T-cell (primary cell): Measurements from ENCODE around the gene GPD2. TPM values are rescaled to one million over a fixed set of nuclear protein-coding genes. Genes with fewer than 3 reads are reported as not detected.
A peak's percentile ranks its signal among the peaks of the same experiment; 100 is the strongest.

Experiments
- ATAC-seq, 4 experiments: fragments of 200-7000 bp in 3 of 4; fragments of 150-1000 bp in 1 of 4; cut with Tn5 transposase; replicated peaks in 1 of 4; 1 replicate in 3 of 4; 2 replicates in 1 of 4; pipeline ENCODE4 v1.10.0; 2021; ENCODE audit warnings: moderate library complexity in 3 of 4, mild to moderate bottlenecking in 2 of 4, moderate number of reproducible peaks in 1 of 4
- CTCF ChIA-PET, 2 donors: fragments of 300-600 bp; sonication (Branson Sonifier 250); formaldehyde crosslinking; loops; one replicate each; lab custom pipeline; 2022; ENCODE audit warnings: antibody characterized with exemption in 2 of 2; lab: Charles Lee
- POLR2A ChIA-PET, 2 donors: fragments of 300-600 bp; sonication (Branson Sonifier 250); formaldehyde crosslinking; loops; one replicate each; lab custom pipeline; 2022; ENCODE audit warnings: antibody characterized with exemption in 2 of 2; lab: Charles Lee
- DNase-seq, 35 experiments: peaks; one replicate each; pipeline versions ENCODE4 v3.0.0 to v3.0.0-alpha.2; 2013 to 2023
- H3K27ac ChIP-seq: one replicate; pipeline ENCODE4 v1.5.1; 2013; ENCODE audit warnings: low read length
- H3K27me3 ChIP-seq, 2 experiments: replicated peaks in 1 of 2; 1 replicate in 1 of 2; 2 replicates in 1 of 2; pipeline versions ENCODE4 v1.6.1 to v1.7.0; 2013; ENCODE audit warnings: low read length in 1 of 2, mixed read lengths in 1 of 2; ENCODE audit not compliant: control insufficient read depth in 2 of 2, insufficient read depth in 2 of 2; ENCODE audit errors: extremely low read depth in 1 of 2
- H3K36me3 ChIP-seq, 2 donors: 1 replicate in 1 of 2; 2 replicates in 1 of 2; pipeline versions ENCODE4 v1.6.1 to v1.7.0; 2013; ENCODE audit warnings: low read length in 1 of 2; ENCODE audit not compliant: control insufficient read depth in 2 of 2, insufficient read depth in 1 of 2; ENCODE audit errors: extremely low read depth in 1 of 2
- H3K4me1 ChIP-seq, 2 experiments: 1 replicate in 1 of 2; 2 replicates in 1 of 2; pipeline versions ENCODE4 v1.6.1 to v1.7.0; 2013; ENCODE audit warnings: low read length in 2 of 2, mixed read lengths in 1 of 2; ENCODE audit not compliant: insufficient read depth in 2 of 2, control insufficient read depth in 1 of 2; ENCODE audit errors: extremely low read depth in 1 of 2
- H3K4me3 ChIP-seq, 2 donors: 1 replicate in 1 of 2; 2 replicates in 1 of 2; pipeline versions ENCODE4 v1.5.1 to v1.7.0; 2013; ENCODE audit warnings: mild to moderate bottlenecking in 2 of 2, low read length in 1 of 2, moderate library complexity in 1 of 2; ENCODE audit not compliant: control insufficient read depth in 1 of 2; ENCODE audit errors: extremely low read depth in 1 of 2
- H3K9me3 ChIP-seq: 2 replicates; pipeline ENCODE4 v1.7.0; 2013
- H3K27ac Mint-ChIP-seq, 2 donors: one replicate each; pipeline ENCODE4 v1.8.0; 2020 to 2021; ENCODE audit warnings: mild to moderate bottlenecking in 2 of 2, mixed read lengths in 2 of 2
- H3K27me3 Mint-ChIP-seq, 2 donors: one replicate each; pipeline ENCODE4 v1.8.0; 2021 to 2022; ENCODE audit warnings: mixed read lengths in 2 of 2
- H3K36me3 Mint-ChIP-seq: one replicate; pipeline ENCODE4 v1.8.0; 2021; ENCODE audit warnings: mixed read lengths
- H3K4me1 Mint-ChIP-seq, 3 donors: one replicate each; pipeline ENCODE4 v1.8.0; 2020 to 2022; ENCODE audit warnings: mixed read lengths in 3 of 3, mild to moderate bottlenecking in 1 of 3
- H3K4me3 Mint-ChIP-seq, 3 donors: one replicate each; pipeline ENCODE4 v1.8.0; 2020 to 2022; ENCODE audit warnings: mild to moderate bottlenecking in 3 of 3, mixed read lengths in 3 of 3, moderate library complexity in 3 of 3
- H3K9me3 Mint-ChIP-seq, 3 donors: one replicate each; pipeline ENCODE4 v1.8.0; 2020 to 2022; ENCODE audit warnings: mixed read lengths in 3 of 3
- WGBS: methylation state at CpG from one replicate; pipeline ENCODE4 v1.1.5; 2013; ENCODE audit warnings: missing lambda C conversion rate; ENCODE audit not compliant: insufficient coverage; 5-methylcytosine and 5-hydroxymethylcytosine counted together
- total RNA-seq, 35 experiments: library from RNA in 6 of 35; stranded (reverse) in 6 of 35; fragments of 120-200 nt in 1 of 35; gene quantifications; one replicate each; pipeline versions ENCODE4 v1.2.1 to v1.2.4 and lab custom pipeline; 2013 to 2026

GPD2 gene
- total RNA-seq, 5 donors from 2014 or later (not counting 1 experiment from before 2014, with no cell fraction given) = 9.2 to 12.8 (median 10.5) TPM

DNA sequence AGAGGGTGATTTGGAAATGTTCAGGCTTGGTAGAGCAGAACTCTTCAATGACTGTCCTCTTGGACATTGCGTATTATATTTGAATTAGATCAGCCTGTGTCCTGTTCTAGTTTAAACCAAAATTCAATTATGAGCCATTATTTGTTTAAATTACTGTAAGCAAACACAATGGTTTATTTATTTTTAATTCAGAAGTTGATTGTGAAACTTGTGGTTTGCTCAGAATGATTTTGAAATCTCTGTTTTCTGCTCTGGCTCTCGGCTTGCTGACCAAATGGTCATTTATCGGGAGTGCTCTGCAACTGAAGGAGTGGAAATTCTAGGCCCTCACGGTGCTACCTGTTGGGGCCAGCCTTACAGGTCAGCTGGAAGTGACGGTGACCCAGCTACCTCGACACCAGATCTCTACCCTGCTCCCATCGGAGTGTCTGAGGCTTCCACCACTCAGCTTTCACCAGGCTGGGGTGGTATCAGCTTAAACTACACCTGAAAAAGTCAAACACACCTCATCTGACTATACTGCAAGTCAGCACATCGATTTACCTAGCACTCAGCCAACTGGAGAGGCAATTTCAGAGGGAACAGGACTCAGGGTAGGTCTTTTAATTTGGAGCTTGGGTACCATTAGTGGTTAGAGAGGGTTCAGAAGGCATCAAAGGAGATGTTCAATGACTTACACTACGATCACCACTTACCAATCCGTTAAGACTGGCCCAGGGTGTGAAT is 36.8 kb upstream of the GPD2 start:
- peaks cover 24 to 38% (median 28%) of the 10 kb centered on the region in 3 donors for H3K4me1 Mint-ChIP-seq
- no peaks in the 10 kb centered on the region for H3K9me3 Mint-ChIP-seq
- peak overlapping the region; percentile 94 for H3K27ac Mint-ChIP-seq
- CTCF ChIA-PET = interaction anchor here (1.3 to 2.4 kb wide), 4 partner anchors 30 to 64 kb away, joined by 3 to 44 read pairs (median 10); no protein-coding TSS in a partner anchor
- no peaks in the 10 kb centered on the region for H3K27me3 ChIP-seq
- peak overlapping the region; percentile 88 to 92 (median 89) for H3K4me3 Mint-ChIP-seq
- peaks cover 0 to 4% of the 10 kb centered on the region in 2 donors for H3K27me3 Mint-ChIP-seq
- no peaks in the 10 kb centered on the region for H3K36me3 ChIP-seq
- H3K9me3 ChIP-seq = no peaks in the 10 kb centered on the region
- peaks cover 8 to 11% of the 10 kb centered on the region in 2 experiments for H3K4me1 ChIP-seq
- H3K36me3 Mint-ChIP-seq = no peaks in the 10 kb centered on the region
- 63% methylated on average over 5 of the region's 10 CpGs for WGBS
- DNase-seq = no peak
- no peak for ATAC-seq
- peak overlapping the region; percentile 98 for H3K27ac ChIP-seq
- POLR2A ChIA-PET = interaction anchor here (0.6 to 2.4 kb wide), 8 partner anchors 30 to 83 kb away, joined by 3 to 16 read pairs (median 6); no protein-coding TSS in a partner anchor
- H3K4me3 ChIP-seq = peak overlapping the region; percentile 93 to 94

- peak overlapping the region; percentile 93 to 94 for H3K4me3 ChIP-seq
- H3K4me3 Mint-ChIP-seq = peak overlapping the region; percentile 88 to 92 (median 89)
- H3K27ac Mint-ChIP-seq = peak overlapping the region; percentile 94
- no peaks in the 10 kb centered on the region for H3K27me3 ChIP-seq
- ATAC-seq (peak; percentile 41 to 63 (median 48)), DNase-seq (peak in 9 of 35 experiments; percentile 2 to 51 (median 9))
- no peaks in the 10 kb centered on the region for H3K36me3 Mint-ChIP-seq
- no peaks in the 10 kb centered on the region for H3K36me3 ChIP-seq
- WGBS = under 1% methylated on average over 27 of the region's 36 CpGs
- peak overlapping the region; percentile 98 for H3K27ac ChIP-seq
- no peaks in the 10 kb centered on the region for H3K9me3 Mint-ChIP-seq
- H3K9me3 ChIP-seq = no peaks in the 10 kb centered on the region
- peaks cover 8 to 11% of the 10 kb centered on the region in 2 experiments for H3K4me1 ChIP-seq
- H3K4me1 Mint-ChIP-seq = peaks cover 24 to 38% (median 28%) of the 10 kb centered on the region in 3 donors
- ChIA-PET POLR2A (interaction anchor here (0.6 to 2.4 kb wide), 11 partner anchors 29 to 84 kb away, joined by 3 to 16 read pairs (median 8); partner anchors contain the start of gene GPD2 (in 1 of the 2)), CTCF (interaction anchor here (0.8 to 2.4 kb wide), 7 partner anchors 29 to 933 kb away, joined by 3 to 44 read pairs (median 9); no protein-coding TSS in a partner anchor)
- H3K27me3 Mint-ChIP-seq = peaks cover 0 to 4% of the 10 kb centered on the region in 2 donors
These were observed 36.1 kb upstream of the GPD2 start for GRCh38 chr2:156399950-156400705.

DNA sequence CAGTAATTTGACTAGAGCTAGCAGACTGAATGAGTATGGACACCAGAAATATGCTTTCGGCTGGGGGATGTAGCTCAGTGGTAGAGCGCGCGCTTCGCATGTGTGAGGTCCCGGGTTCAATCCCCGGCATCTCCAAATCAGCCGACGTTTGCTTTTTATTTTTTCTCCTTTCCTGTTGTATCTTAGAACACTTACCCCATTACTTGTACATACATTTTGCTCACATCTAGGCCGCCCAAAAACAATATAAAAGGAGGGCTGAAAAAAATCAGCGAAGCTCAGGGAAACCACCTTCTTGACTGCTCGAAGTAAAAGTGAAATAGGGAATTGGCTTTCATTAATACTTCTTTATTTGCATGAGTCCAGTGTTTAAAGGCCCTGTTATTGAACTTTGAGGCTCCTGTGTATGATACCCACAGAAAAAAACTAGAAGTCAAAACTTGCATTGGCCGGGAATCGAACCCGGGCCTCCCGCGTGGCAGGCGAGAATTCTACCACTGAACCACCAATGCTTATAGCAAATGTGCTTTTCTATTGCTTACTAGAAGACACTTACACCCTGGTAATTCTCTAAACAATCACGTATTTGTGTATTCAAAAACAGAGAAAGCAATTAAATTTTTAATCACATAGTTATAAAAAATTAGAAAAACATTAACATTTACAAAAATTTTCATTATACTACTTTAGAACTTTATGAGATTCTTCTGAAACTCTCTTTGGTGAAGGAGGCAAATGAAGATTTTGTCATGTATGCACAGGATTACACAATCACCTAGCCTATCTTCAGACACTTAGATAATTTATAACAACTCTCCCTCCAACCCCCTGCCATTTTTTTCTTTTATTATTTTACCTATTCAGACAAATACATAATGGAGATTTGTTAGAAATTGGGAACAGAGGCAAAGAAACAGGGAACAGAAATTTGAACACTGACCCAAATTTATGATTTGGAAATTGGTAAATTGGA is 35.2 kb upstream of the GPD2 start:
- no CpG with 5 or more reads among the region's 19 CpGs for WGBS
- no peaks in the 10 kb centered on the region for H3K27me3 ChIP-seq
- Mint-ChIP-seq H3K4me3 (peak overlapping the region; percentile 88 to 92 (median 89)), H3K9me3 (no peaks in the 10 kb centered on the region), H3K36me3 (no peaks in the 10 kb centered on the region), H3K4me1 (peaks cover 24 to 38% (median 28%) of the 10 kb centered on the region in 3 donors), H3K27me3 (peaks cover 0 to 2% of the 10 kb centered on the region in 2 donors), H3K27ac (peak overlapping the region; percentile 94)
- peak overlapping the region; percentile 93 to 94 for H3K4me3 ChIP-seq
- POLR2A ChIA-PET = interaction anchor here (0.5 to 2.4 kb wide), 10 partner anchors 28 to 82 kb away, joined by 3 to 16 read pairs (median 8); partner anchors contain the start of gene GPD2 (in 1 of the 2)
- H3K4me1 ChIP-seq = peaks cover 8 to 11% of the 10 kb centered on the region in 2 experiments
- H3K27ac ChIP-seq = peak overlapping the region; percentile 98
- H3K36me3 ChIP-seq = no peaks in the 10 kb centered on the region
- H3K9me3 ChIP-seq = no peaks in the 10 kb centered on the region
- DNase-seq (peak; percentile 56 to 93 (median 75)), ATAC-seq (peak; percentile 82 to 87 (median 84))
- CTCF ChIA-PET = interaction anchor here (0.8 to 2.4 kb wide), 7 partner anchors 28 to 932 kb away, joined by 3 to 44 read pairs (median 9); no protein-coding TSS in a partner anchor

DNA sequence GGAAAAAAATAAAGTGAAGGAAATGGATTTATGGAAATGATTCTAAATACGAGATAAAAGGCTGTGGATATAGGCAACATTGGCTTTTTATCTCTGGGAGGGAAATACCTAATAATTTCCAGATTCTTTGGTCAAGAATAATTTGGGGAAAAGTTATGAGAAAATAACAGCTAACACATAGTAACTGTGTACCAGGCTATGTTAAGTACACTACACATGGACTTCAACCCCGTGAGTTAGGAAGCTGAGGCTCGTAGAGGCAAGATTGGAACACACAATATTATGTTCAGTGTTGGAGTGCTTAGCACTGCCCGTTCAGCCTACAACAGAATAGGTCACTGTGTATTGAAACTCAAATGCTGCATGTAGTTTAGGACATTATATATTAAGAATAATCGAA is 34.3 kb upstream of the GPD2 start:
- Mint-ChIP-seq H3K27me3 (peaks cover 0 to 2% of the 10 kb centered on the region in 2 donors), H3K4me3 (peak overlapping the region in 1 of 3 donors; percentile 89), H3K9me3 (no peaks in the 10 kb centered on the region), H3K36me3 (no peaks in the 10 kb centered on the region), H3K4me1 (peaks cover 24 to 38% (median 28%) of the 10 kb centered on the region in 3 donors), H3K27ac (peak overlapping the region in 1 of 2 donors; percentile 61)
- Histone ChIP-seq H3K27me3 (no peaks in the 10 kb centered on the region), H3K4me3 (no peak overlapping the region), H3K4me1 (peaks cover 8 to 11% of the 10 kb centered on the region in 2 experiments), H3K36me3 (no peaks in the 10 kb centered on the region), H3K9me3 (no peaks in the 10 kb centered on the region), H3K27ac (no peak overlapping the region)
- WGBS = no CpG with 5 or more reads among the region's 5 CpGs
- ChIA-PET CTCF (interaction anchor here in 1 of 2 donors (0.6 kb wide), 1 partner anchor 66 kb away, joined by 3 read pairs; no protein-coding TSS in a partner anchor), POLR2A (interaction anchor here in 1 of 2 donors (0.5 kb wide), 1 partner anchor 83 kb away, joined by 3 read pairs; no protein-coding TSS in a partner anchor)
- DNase-seq (no peak), ATAC-seq (no peak)

- peaks cover 2 to 11% (median 8%) of the 10 kb centered on the region in 3 donors for H3K4me1 Mint-ChIP-seq
- H3K36me3 Mint-ChIP-seq = no peaks in the 10 kb centered on the region
- no peak overlapping the region for H3K4me3 Mint-ChIP-seq
- 84% methylated on average over 2 of the region's 3 CpGs for WGBS
- no peaks in the 10 kb centered on the region for H3K4me1 ChIP-seq
- no peak overlapping the region for H3K27ac Mint-ChIP-seq
- POLR2A ChIA-PET = interaction anchor here in 1 of 2 donors (0.6 kb wide), 2 partner anchors 14 to 78 kb away, joined by 4 to 6 read pairs; no protein-coding TSS in a partner anchor
- no peaks in the 10 kb centered on the region for H3K27me3 ChIP-seq
- H3K27me3 Mint-ChIP-seq = peaks cover 3 to 7% of the 10 kb centered on the region in 2 donors
- no peaks in the 10 kb centered on the region for H3K9me3 Mint-ChIP-seq
- CTCF ChIA-PET = no interaction called here
- no peaks in the 10 kb centered on the region for H3K9me3 ChIP-seq
- no peak overlapping the region for H3K4me3 ChIP-seq
- no peaks in the 10 kb centered on the region for H3K36me3 ChIP-seq
- ATAC-seq (no peak), DNase-seq (peak in 1 of 35 experiments; percentile 25)
- no peak overlapping the region for H3K27ac ChIP-seq
These were observed 30.6 kb upstream of the GPD2 start for GRCh38 chr2:156405586-156405985.
